Measurements from ENCODE around the gene TBC1D7. TPM values are rescaled to one million over a fixed set of nuclear protein-coding genes. Genes with fewer than 3 reads are reported as not detected.

The TBC1D7 gene
- 15.7 TPM for polyA plus RNA-seq

DNA sequence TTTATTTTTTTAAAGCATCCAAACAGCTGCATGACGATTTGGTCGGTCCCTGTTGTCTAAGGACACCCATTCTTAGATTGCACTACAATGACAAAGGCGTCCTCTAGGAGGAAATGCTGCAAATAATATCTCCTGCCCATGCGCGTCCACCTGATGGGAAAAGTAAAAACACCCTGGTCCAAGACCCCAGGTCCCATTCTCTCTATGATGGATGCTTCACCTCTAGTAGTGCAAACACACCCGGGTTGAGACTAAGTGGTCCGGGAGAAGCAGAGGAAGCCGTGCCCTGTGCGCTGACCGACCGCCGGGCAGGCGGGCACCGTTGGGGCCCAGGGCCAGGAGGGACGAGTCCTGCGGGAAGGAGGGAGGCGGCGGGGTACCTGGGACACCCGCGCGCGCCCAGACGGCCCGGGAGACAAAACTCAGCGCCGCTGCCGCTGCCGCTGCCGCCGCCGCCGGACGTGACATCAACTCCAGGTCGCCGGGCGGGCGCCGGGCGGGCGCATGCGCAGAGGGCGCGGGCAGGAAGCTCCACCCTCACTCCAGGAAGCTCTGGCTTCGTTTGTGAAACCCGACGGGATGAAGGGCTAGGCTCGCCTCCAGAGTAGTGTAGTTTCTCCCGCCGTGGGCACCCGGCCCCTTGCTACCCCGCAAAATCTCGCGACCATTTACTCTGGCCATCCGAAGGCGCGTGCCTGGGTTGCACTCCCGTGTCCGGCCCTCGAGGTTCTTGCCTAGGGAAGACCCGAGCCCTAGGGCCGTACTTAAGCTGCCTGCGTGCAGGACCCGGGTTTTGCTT, at the start of gene TBC1D7:
TSS of gene TBC1D7 (minus strand) at position 462 of the 799 bp plus-strand sequence. CDS start 1,639 bp downstream, outside the sequence.
- Mint-ChIP-seq H3K27me3 (no peaks in the 10 kb centered on the region), H3K4me1 (peaks cover 12 to 25% (median 17%) of the 10 kb centered on the region in 3 donors), H3K9me3 (no peaks in the 10 kb centered on the region), H3K4me3 (peak within 1 kb of the TSS; percentile 95 to 99 (median 98)), H3K27ac (peak within 1 kb of the TSS; percentile 95 to 98 (median 95)), H3K36me3 (peaks cover 5% of the 10 kb centered on the region)

DNA sequence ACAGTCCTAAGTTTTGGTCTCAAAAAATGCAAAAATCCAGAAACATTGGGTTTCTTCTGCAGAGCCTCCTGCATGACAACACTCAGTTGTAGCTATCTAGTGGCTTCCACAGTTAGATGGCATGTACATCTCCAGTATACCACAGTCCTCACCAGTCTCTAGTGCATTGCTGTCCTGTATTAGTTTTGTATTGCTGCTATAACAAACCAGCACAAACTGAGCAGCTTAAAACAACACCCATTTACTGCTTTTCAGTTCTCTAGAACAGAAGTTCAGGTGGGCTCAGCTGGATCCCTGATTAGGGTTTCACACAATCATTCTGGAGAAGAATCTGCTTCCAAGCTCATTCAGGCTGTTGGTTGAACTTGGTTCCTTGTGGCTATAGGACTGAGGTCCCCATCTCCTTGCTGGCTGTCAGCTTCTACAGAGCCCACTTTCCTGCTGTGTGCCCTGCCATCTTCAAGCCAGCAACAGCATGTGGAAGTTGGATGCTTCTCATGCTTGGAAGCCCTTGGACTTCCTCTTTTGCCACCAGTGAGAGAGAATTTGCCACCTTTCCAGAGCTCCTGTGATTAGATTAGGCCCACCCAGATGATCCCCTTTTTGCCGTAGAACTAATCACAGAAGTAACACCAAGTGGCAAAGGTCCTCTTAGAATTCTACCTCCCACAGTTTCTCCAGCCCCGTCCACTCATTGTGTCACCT, 48.9 kb upstream of the TBC1D7 start:
- no peaks in the 10 kb centered on the region for H3K9me3 Mint-ChIP-seq
- H3K4me1 Mint-ChIP-seq: peaks cover 44 to 50% (median 46%) of the 10 kb centered on the region in 3 donors
- H3K36me3 Mint-ChIP-seq: peaks cover 3% of the 10 kb centered on the region
- no peaks in the 10 kb centered on the region for H3K27me3 Mint-ChIP-seq
- H3K27ac Mint-ChIP-seq: peak overlapping the region in 1 of 3 donors; percentile 12
- no peak overlapping the region for H3K4me3 Mint-ChIP-seq

GRCh38 chr6:13375360-13375878, 47.1 kb upstream of the TBC1D7 start:
- H3K9me3 Mint-ChIP-seq: no peaks in the 10 kb centered on the region
- H3K4me3 Mint-ChIP-seq: peak overlapping the region in 2 of 4 donors; percentile 42 to 55
- H3K36me3 Mint-ChIP-seq: peaks cover 3% of the 10 kb centered on the region
- peak overlapping the region in 2 of 3 donors; percentile 9 to 79 for H3K27ac Mint-ChIP-seq
- H3K4me1 Mint-ChIP-seq: peaks cover 38 to 46% (median 43%) of the 10 kb centered on the region in 3 donors
- H3K27me3 Mint-ChIP-seq: no peaks in the 10 kb centered on the region

- Mint-ChIP-seq H3K4me1 (peaks cover 33 to 50% (median 35%) of the 10 kb centered on the region in 3 donors), H3K9me3 (no peaks in the 10 kb centered on the region), H3K4me3 (no peak overlapping the region), H3K27ac (no peak overlapping the region), H3K27me3 (no peaks in the 10 kb centered on the region), H3K36me3 (peaks cover 3% of the 10 kb centered on the region)
Measured at GRCh38 chr6:13373919-13374318, 45.6 kb upstream of the TBC1D7 start.

DNA sequence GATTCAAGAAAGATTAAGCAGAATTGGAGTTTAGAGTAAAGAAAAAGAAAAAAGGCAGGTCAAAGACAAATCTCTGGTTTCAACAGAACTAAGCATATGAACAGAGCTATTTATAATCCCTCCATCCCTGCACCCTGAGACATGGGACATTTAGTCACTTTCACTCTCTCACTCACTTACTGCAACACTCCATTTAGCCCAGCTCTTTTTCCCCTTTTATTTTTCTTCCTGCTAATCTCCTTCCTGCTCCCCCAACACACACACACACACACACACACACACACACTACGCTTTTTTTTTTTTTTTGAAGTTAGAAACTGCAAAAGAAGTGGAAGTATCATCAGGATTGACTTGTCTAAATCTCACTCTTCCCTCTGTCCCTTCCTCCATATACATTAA, 45.1 kb upstream of the TBC1D7 start:
- H3K27me3 Mint-ChIP-seq: no peaks in the 10 kb centered on the region
- no peaks in the 10 kb centered on the region for H3K9me3 Mint-ChIP-seq
- H3K27ac Mint-ChIP-seq: no peak overlapping the region
- H3K36me3 Mint-ChIP-seq: peaks cover 3% of the 10 kb centered on the region
- peaks cover 31 to 54% (median 35%) of the 10 kb centered on the region in 3 donors for H3K4me1 Mint-ChIP-seq
- H3K4me3 Mint-ChIP-seq: no peak overlapping the region

- peaks cover 4% of the 10 kb centered on the region for H3K36me3 Mint-ChIP-seq
- H3K4me1 Mint-ChIP-seq: peaks cover 27 to 56% (median 35%) of the 10 kb centered on the region in 3 donors
- no peak overlapping the region for H3K4me3 Mint-ChIP-seq
- no peaks in the 10 kb centered on the region for H3K27me3 Mint-ChIP-seq
- no peaks in the 10 kb centered on the region for H3K9me3 Mint-ChIP-seq
- no peak overlapping the region for H3K27ac Mint-ChIP-seq
Measured at GRCh38 chr6:13372688-13373487, 44.6 kb upstream of the TBC1D7 start.

DNA sequence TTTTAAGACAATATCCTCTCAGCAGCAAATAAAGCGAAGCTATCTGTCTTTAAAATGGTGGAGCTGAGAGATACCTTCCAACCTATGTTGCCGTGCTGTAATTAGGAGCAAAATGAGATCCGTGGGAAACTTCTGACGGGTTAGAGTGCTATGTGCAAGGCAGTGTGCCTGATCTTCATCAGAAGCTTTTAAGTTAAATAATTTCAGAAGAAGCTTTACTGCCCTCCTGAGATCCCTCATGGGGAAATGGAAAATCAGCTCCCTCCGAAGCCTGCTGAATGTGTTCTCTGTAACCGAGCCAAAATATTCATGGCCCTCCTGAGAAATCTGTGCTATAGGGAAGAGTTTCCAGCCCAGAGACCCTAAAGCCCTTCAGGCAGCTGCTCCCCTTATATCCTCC, 43.7 kb upstream of the TBC1D7 start:
- Mint-ChIP-seq H3K27ac (no peak overlapping the region), H3K36me3 (peaks cover 2% of the 10 kb centered on the region), H3K9me3 (no peaks in the 10 kb centered on the region), H3K4me3 (no peak overlapping the region), H3K27me3 (no peaks in the 10 kb centered on the region), H3K4me1 (peaks cover 23 to 56% (median 31%) of the 10 kb centered on the region in 3 donors)

DNA sequence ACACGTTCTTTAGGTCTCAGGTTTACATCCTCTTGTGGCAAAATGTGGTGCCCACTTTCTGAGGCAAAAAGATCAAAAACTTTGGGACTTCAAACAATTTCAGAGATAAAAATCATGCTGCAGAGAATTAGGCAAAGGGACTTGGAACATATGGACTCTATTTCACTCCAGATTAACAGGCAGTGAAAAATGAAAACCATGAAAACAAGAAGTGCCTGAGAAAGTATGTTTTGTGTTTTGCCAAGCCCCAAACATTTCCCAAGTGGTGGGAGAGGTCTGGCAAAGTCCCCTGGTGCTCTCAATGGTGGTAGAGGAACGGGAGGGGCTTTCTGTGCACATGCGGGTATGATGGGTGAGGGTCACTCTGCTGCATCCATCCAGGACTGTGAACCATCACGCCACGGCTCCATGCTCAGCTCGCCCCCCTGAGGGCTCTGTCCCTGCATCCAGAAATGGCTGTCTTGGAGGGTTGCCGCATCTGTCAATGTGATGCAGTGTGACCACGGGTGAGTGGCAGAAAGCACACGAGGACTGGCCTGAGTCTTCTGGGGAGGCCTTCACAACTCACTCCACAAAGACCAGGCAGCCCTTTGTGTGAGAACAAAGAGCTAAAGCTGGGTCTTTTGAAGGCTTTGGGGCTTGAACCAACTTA, 43.2 kb upstream of the TBC1D7 start:
- Mint-ChIP-seq H3K36me3 (peaks cover 2% of the 10 kb centered on the region), H3K27ac (no peak overlapping the region), H3K27me3 (no peaks in the 10 kb centered on the region), H3K4me3 (no peak overlapping the region), H3K9me3 (no peaks in the 10 kb centered on the region), H3K4me1 (peaks cover 20 to 51% (median 30%) of the 10 kb centered on the region in 3 donors)

GRCh38 chr6:13370623-13371022, 42.3 kb upstream of the TBC1D7 start:
- Mint-ChIP-seq H3K36me3 (peaks cover 2% of the 10 kb centered on the region), H3K9me3 (no peaks in the 10 kb centered on the region), H3K4me3 (no peak overlapping the region), H3K4me1 (peaks cover 13 to 41% (median 26%) of the 10 kb centered on the region in 3 donors), H3K27ac (no peak overlapping the region), H3K27me3 (no peaks in the 10 kb centered on the region)

GRCh38 chr6:13369591-13369990, 41.3 kb upstream of the TBC1D7 start:
- peak overlapping the region in 1 of 4 donors; percentile 70 for H3K4me3 Mint-ChIP-seq
- H3K9me3 Mint-ChIP-seq: no peaks in the 10 kb centered on the region
- peaks cover 7 to 35% (median 22%) of the 10 kb centered on the region in 3 donors for H3K4me1 Mint-ChIP-seq
- peaks cover 5% of the 10 kb centered on the region for H3K36me3 Mint-ChIP-seq
- no peaks in the 10 kb centered on the region for H3K27me3 Mint-ChIP-seq
- no peak overlapping the region for H3K27ac Mint-ChIP-seq

GRCh38 chr6:13368731-13369115, 40.4 kb upstream of the TBC1D7 start:
- no peaks in the 10 kb centered on the region for H3K9me3 Mint-ChIP-seq
- peak overlapping the region in 2 of 3 donors; percentile 9 to 39 for H3K27ac Mint-ChIP-seq
- peak overlapping the region in 2 of 4 donors; percentile 70 to 80 for H3K4me3 Mint-ChIP-seq
- peaks cover 5% of the 10 kb centered on the region for H3K36me3 Mint-ChIP-seq
- H3K27me3 Mint-ChIP-seq: no peaks in the 10 kb centered on the region
- peaks cover 14 to 37% (median 30%) of the 10 kb centered on the region in 3 donors for H3K4me1 Mint-ChIP-seq

DNA sequence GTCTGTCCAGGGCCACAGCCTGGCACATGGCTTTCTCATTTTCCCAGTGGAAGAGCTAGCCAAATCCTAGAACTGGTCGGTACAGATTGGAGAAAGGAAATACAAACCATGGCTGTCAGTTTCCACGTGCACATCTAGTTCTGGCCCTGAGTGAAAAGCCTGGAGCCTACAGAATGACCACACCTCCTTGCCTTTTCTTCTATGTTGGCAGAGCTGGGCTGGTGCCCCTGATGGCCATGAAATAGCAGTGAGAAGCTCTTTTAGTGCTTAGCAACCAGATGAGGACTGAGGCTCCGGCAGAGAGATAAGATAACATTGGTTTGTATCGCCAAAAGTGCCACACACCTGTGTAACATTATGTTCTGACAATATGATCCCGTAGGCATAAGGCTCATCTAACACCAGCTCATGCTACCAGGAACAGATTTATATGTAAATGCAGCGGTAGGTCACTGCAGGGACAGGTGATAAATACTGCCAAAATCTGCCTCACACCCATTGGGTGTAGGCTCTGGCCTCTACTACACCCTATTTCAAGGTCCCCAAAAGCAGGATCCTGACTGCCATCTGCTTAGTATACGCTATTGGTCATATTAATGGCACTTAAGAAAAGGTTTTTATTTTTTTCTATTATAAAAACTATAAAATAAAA, 39.9 kb upstream of the TBC1D7 start:
- H3K27me3 Mint-ChIP-seq: no peaks in the 10 kb centered on the region
- peak overlapping the region in 1 of 3 donors; percentile 9 for H3K27ac Mint-ChIP-seq
- H3K4me1 Mint-ChIP-seq: peaks cover 16 to 35% (median 29%) of the 10 kb centered on the region in 3 donors
- H3K36me3 Mint-ChIP-seq: peaks cover 5% of the 10 kb centered on the region
- H3K4me3 Mint-ChIP-seq: no peak overlapping the region
- H3K9me3 Mint-ChIP-seq: no peaks in the 10 kb centered on the region

DNA sequence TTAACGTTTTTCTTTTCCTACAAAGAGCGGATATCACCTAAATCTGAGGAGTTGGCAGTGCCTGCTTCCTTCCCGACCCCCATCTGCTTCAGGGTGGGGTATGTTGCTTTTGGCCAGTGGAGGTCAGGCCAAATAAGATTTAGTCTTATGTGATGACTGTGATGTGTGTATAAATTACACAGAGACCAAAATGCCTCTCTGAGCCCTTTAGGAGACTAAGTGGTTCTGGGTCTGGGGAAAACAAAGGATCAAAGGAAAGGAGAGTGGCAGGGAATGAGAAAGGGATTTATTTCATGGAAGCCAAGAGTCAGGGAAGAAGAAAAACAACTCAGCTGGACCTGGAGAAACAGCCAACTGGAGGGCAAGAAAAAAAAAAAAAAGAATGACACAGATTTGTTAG, 39.1 kb upstream of the TBC1D7 start:
- H3K36me3 Mint-ChIP-seq: peaks cover 5% of the 10 kb centered on the region
- H3K27me3 Mint-ChIP-seq: no peaks in the 10 kb centered on the region
- H3K9me3 Mint-ChIP-seq: no peaks in the 10 kb centered on the region
- H3K27ac Mint-ChIP-seq: peak overlapping the region in 1 of 3 donors; percentile 61
- peaks cover 20 to 34% (median 29%) of the 10 kb centered on the region in 3 donors for H3K4me1 Mint-ChIP-seq
- H3K4me3 Mint-ChIP-seq: peak overlapping the region in 1 of 4 donors; percentile 16

GRCh38 chr6:13365320-13365719, 37.0 kb upstream of the TBC1D7 start:
- H3K27me3 Mint-ChIP-seq: no peaks in the 10 kb centered on the region
- H3K36me3 Mint-ChIP-seq: peaks cover 5% of the 10 kb centered on the region
- H3K27ac Mint-ChIP-seq: peak overlapping the region in 1 of 3 donors; percentile 82
- no peaks in the 10 kb centered on the region for H3K9me3 Mint-ChIP-seq
- peaks cover 27 to 43% (median 38%) of the 10 kb centered on the region in 3 donors for H3K4me1 Mint-ChIP-seq
- peak overlapping the region in 1 of 4 donors; percentile 17 for H3K4me3 Mint-ChIP-seq

Data from IgD-negative memory B cell (primary cell).